Epithelial cell of esophagus (primary cell): ENCODE measurements around the gene UBE2G2.
A peak's percentile ranks its signal among the peaks of the same experiment; 100 is the strongest.

Experiments
- DNase-seq: peaks from one replicate; pipeline ENCODE4 v3.0.0; 2010; ENCODE audit warnings: low read depth
- H3K4me3 ChIP-seq: 2 replicates; pipeline ENCODE4 v1.5.1; 2011; ENCODE audit warnings: mild to moderate bottlenecking, low read length, control low read depth
- CTCF ChIP-seq: IDR thresholded peaks from 2 replicates; pipeline ENCODE4 v1.5.1; 2011; ENCODE audit warnings: low read depth, mild to moderate bottlenecking, low read length, control low read depth, inconsistent platforms; ENCODE audit not compliant: insufficient read depth; ENCODE audit errors: missing control alignments

Gene UBE2G2

DNA sequence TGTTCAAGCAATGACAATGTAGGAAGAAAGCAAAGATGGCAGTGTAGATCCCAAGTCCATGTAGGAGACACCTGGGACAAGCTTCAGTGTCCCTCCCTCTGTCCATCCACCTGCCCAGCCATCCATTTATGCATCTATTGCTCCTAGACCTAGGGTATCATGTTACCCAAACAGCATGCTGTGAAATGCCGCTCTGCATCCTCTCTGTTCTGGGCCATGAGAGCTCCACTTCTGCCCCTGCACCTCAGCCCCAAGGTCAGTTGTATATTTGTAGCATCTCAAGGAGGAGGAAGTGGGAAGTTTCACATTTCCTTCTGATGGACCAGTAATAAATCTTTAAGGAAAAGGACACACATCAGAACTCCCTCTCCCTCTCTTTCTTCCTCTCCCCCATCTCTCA, 62.3 kb downstream of the UBE2G2 start:
- no peak for DNase-seq
- TF ChIP-seq CTCF, result no peak
- H3K4me3 ChIP-seq, result no peak overlapping the region

GRCh38 chr21:44738621-44739020, 63.0 kb downstream of the UBE2G2 start:
- no peak for TF ChIP-seq CTCF
- no peak for DNase-seq
- no peak overlapping the region for H3K4me3 ChIP-seq

DNA sequence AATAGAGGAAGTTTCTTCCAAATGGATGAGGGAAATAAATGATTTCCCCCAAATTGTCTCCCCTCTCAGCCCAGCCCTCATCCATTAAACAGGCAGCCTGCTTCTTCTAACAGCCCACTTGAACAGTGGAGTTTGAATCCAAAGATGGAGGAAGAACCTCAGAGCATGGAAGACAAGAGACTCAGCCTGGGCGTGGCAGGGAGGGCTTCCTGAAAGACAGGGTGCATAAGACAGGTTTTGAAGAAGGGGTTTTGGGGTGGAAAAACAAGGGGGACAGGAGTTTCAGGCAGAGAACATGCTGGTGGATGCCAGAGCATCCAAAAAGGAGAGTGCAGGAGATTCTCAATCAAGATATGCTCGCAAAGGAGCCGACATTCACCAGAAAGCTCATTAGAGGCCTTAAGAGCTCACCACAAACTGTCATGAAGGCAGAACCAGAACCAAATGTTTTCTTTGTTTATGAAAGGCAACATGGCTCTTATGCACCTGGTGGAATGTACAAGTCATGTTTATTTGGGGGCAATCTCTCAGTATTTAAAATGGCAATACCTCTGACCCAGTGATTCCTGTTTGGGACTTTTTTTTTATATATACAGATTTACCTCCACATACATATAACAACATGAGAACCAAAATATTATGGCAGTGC, 63.8 kb downstream of the UBE2G2 start:
- TF ChIP-seq CTCF, result no peak
- peak; percentile 28 for DNase-seq
- H3K4me3 ChIP-seq, result no peak overlapping the region

DNA sequence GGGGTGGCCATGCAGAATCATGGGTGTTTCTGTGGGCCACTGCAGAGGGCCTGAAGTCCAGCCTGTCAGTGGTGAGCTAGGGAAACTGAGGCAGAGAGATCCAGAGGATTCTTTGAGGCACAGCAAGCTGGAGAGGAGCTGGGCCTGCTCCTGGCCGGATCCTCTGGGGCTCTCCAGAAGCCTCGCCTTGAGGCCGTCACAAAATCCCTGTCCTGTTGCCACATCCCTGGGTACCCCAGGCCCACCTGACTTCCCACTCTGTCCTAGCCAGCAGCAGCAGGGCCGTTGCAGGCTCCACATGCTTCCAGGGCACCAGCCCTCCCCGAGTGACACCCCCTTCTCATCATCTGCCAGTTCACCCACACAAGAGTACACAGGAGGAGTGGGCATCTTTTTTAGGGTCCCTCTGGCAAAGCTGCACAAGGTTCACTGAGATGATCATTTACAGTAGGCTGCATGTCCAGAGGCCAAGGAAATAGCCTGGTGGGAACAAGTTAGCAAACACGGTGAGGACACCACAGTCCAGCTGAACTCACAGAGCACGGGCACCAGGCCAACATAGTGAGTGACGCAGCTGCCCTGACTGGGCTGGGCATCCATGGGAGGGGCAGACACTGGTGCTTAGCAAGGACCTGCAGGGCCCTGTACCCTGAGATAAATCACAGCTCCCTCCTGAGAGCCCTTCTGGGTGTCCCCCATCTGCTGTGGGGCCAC, 65.2 kb downstream of the UBE2G2 start:
- no peak overlapping the region for H3K4me3 ChIP-seq
- DNase-seq, result no peak
- no peak for TF ChIP-seq CTCF

DNA sequence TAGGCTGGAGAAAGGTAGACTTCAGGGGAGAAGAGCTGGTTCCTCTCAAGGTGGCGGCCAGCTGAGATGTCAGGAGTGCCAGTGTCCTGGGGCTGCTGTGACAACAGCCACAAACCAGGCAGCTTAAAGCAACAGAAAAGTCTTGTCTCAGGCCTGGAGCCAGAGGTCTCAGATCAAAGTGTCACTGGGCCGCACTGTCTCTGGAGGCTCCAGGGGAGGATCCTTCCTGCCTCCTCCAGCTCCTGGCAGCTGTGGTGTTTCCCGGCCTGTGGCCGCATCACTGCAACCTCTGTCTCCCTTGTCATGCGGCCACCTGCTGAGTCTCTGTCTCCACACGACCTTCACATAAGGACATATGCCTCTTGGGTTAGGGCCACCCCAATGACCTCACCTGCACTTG, 65.8 kb downstream of the UBE2G2 start:
- TF ChIP-seq CTCF, result no peak
- DNase-seq, result no peak

DNA sequence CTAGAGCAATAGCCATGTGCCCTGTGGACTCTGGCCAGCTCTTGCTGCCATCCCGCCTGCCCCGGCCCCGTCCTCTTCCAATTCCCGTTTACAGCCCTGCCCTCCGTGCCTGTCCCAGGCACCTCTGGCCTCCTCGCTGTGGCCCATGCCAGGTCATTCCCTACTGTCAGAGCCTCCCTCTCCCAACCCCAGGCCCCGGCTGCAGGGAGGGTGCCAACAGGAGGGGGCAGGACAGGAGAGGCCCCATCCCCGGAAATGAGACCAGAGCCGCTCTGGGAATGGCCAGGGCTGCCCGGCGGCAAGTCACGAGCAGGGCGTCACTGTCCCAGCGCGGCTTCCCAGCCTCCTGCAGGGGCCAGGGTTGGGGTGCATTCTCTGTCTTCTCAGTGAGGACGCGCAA, 66.8 kb downstream of the UBE2G2 start:
- TF ChIP-seq CTCF, result no peak
- no peak overlapping the region for H3K4me3 ChIP-seq
- DNase-seq, result no peak

More for the DNA sequence above, 65.8 kb downstream of the UBE2G2 start:
- no peak overlapping the region for H3K4me3 ChIP-seq
